B cell (primary cell): ENCODE data around the gene RAD9B.

Experiments used
- EZH2 ChIP-seq: IDR thresholded peaks from 2 replicates; pipeline ENCODE4 v1.6.1; 2012; ENCODE audit warnings: borderline replicate concordance, low read depth, mild to moderate bottlenecking, moderate library complexity, low read length; ENCODE audit not compliant: insufficient read depth, poor library complexity, severe bottlenecking
- TF ChIP-seq, protein P1 (sequence below): fragments of 200-600 bp; IDR thresholded peaks from one replicate; pipeline ENCODE4 v1.8.0; 2022; ENCODE audit warnings: antibody characterized with exemption, mild to moderate bottlenecking

DNA sequence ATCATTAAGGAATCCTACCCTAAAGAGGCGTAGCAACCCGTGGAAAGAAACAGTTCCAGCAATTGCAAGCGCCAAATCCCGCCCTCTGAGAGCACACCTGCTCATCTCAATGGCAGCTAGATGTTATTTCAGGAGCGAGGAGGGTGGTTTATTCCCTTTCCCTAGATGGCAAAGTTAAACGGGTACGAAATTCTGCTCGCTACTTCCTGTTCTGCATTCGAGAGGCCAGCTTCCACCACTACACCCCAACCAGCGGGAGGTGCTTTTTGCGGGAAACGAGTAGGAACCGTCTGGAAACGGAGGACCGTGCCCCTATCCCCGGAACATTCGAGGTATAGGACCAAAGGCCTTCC lies 756 bp upstream of the RAD9B start:
- TF ChIP-seq, protein P1, sequence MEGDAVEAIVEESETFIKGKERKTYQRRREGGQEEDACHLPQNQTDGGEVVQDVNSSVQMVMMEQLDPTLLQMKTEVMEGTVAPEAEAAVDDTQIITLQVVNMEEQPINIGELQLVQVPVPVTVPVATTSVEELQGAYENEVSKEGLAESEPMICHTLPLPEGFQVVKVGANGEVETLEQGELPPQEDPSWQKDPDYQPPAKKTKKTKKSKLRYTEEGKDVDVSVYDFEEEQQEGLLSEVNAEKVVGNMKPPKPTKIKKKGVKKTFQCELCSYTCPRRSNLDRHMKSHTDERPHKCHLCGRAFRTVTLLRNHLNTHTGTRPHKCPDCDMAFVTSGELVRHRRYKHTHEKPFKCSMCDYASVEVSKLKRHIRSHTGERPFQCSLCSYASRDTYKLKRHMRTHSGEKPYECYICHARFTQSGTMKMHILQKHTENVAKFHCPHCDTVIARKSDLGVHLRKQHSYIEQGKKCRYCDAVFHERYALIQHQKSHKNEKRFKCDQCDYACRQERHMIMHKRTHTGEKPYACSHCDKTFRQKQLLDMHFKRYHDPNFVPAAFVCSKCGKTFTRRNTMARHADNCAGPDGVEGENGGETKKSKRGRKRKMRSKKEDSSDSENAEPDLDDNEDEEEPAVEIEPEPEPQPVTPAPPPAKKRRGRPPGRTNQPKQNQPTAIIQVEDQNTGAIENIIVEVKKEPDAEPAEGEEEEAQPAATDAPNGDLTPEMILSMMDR: no peak
- no peak for TF ChIP-seq EZH2
